ENCODE results near the gene TBC1D2.
A peak's percentile ranks its signal among the peaks of the same experiment; 100 is the strongest.

TBC1D2 gene

DNA sequence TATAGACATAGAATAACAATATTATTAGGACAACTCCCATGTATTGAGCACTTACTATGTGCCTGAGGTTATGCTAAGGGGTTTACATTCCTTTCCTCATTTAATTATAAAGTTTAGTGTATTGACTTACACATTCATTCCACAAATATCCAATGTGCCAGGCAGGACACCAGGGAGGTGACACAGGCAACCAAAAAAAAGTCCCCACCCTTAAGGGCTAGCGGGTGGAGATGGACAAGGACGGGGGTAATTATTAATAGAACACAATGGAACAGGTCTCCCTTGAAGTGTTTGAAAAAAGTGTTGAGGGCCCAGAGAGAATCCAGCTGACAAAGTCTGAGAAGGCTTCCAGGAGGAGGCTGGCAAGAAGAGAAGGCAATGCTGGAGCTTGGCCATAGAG lies 5.7 kb downstream of the TBC1D2 start:
- DNase-seq (ENCODE audit: low read depth), result no peak
- TF ChIP-seq POLR2A (IDR thresholded peaks at IDR 0.05; ENCODE audit: extremely low read depth, insufficient read length), result no peak
- TF ChIP-seq MYC (IDR thresholded peaks at IDR 0.05; ENCODE audit: low read depth, low read length), result no peak
- TF ChIP-seq, protein P1, sequence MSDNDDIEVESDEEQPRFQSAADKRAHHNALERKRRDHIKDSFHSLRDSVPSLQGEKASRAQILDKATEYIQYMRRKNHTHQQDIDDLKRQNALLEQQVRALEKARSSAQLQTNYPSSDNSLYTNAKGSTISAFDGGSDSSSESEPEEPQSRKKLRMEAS (IDR thresholded peaks at IDR 0.05; ENCODE audit: low read depth, low read length), result no peak
- TF ChIP-seq, protein P2, sequence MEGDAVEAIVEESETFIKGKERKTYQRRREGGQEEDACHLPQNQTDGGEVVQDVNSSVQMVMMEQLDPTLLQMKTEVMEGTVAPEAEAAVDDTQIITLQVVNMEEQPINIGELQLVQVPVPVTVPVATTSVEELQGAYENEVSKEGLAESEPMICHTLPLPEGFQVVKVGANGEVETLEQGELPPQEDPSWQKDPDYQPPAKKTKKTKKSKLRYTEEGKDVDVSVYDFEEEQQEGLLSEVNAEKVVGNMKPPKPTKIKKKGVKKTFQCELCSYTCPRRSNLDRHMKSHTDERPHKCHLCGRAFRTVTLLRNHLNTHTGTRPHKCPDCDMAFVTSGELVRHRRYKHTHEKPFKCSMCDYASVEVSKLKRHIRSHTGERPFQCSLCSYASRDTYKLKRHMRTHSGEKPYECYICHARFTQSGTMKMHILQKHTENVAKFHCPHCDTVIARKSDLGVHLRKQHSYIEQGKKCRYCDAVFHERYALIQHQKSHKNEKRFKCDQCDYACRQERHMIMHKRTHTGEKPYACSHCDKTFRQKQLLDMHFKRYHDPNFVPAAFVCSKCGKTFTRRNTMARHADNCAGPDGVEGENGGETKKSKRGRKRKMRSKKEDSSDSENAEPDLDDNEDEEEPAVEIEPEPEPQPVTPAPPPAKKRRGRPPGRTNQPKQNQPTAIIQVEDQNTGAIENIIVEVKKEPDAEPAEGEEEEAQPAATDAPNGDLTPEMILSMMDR (IDR thresholded peaks at IDR 0.05; ENCODE audit: low read depth, low read length), result no peak
- H3K4me3 ChIP-seq (ENCODE audit: low read depth, low read length), result no peak overlapping the region

DNA sequence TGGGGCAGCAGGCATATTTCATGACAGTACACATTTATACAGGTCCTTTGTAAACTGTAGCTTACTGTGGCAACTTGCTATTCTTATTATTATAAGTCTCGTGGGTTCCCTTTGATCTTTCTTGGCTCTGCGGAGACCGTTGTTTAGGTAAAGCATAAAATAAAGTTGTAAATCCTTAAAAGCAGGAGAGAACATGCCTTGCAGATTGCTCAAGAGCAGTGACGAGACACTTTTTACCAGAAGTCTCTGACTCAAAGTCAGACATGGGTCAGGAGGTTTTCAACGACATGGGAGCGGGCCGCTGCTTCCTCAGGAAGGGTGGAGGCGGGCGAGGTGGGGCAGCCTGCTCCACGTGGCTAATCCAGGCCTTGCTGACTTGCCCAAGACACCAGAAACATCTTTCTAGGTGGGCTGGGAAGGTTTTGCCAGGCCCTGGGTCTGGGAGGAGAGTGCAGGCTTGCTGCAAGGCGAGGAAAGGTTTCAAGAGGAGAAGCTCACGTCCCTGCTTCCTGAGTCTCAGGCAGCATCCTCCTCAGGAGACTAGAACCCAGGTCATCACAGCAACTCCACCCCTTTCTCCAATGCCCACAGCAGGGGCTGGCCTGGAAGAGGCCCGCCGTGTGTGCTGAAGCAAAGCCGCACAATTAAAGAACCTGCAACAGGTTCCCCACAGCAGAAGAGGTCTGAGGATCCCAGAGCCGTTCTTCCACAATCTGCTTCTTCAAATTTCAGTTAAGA lies 6.5 kb downstream of the TBC1D2 start:
- TF ChIP-seq, protein P1 (IDR thresholded peaks at IDR 0.05; ENCODE audit: low read depth, low read length), result peak; percentile 91
- peak; percentile 83 for TF ChIP-seq MYC (IDR thresholded peaks at IDR 0.05; ENCODE audit: low read depth, low read length)
- TF ChIP-seq, protein P2 (IDR thresholded peaks at IDR 0.05; ENCODE audit: low read depth, low read length), result no peak
- no peak for TF ChIP-seq POLR2A (IDR thresholded peaks at IDR 0.05; ENCODE audit: extremely low read depth, insufficient read length)
- DNase-seq (ENCODE audit: low read depth), result peak; percentile 94
- peak overlapping the region; percentile 34 for H3K4me3 ChIP-seq (ENCODE audit: low read depth, low read length)

DNA sequence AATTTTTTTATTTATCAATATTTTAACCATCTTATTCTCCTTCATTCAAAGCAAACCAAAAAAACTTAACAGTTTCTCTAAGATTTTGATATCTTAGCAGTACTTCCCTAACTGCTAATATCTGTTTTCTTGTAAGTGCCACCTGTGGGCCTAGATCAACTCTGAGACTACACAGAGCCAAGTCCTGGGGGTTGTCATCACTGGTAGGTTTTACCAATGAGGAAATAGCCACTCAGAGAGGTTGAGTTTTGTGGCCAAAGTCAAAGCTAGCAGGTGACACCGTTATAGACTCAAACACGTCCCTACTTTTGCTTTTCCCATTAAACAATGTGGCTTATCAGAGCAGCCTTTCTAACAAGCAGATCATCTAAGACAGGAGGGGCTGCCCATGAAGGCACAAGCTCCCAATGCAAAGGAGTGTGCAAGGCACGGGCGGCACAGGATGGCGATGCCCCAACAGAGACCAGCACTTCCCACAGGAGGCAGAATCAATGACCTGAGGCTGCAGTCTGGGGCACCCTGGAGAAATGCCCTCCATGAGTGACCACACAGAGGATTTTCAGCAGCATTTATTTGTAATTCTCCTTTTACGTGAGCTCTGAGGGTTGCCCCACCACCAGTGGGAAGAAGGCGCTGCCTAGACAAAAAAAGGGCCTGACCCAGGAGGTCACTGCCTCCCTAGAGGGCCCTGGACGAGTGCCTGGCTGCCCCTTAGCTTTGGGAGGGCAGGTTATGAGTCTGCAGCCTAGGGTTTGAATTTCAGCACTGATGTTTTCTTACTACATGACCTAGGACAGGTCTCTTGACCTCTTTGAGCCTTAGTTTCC lies 7.4 kb downstream of the TBC1D2 start:
- TF ChIP-seq MYC (IDR thresholded peaks at IDR 0.05; ENCODE audit: low read depth, low read length), result no peak
- TF ChIP-seq POLR2A (IDR thresholded peaks at IDR 0.05; ENCODE audit: extremely low read depth, insufficient read length), result no peak
- TF ChIP-seq, protein P1 (IDR thresholded peaks at IDR 0.05; ENCODE audit: low read depth, low read length), result no peak
- TF ChIP-seq, protein P2 (IDR thresholded peaks at IDR 0.05; ENCODE audit: low read depth, low read length), result no peak
- peak overlapping the region; percentile 34 for H3K4me3 ChIP-seq (ENCODE audit: low read depth, low read length)
- peak; percentile 59 for DNase-seq (ENCODE audit: low read depth)

DNA sequence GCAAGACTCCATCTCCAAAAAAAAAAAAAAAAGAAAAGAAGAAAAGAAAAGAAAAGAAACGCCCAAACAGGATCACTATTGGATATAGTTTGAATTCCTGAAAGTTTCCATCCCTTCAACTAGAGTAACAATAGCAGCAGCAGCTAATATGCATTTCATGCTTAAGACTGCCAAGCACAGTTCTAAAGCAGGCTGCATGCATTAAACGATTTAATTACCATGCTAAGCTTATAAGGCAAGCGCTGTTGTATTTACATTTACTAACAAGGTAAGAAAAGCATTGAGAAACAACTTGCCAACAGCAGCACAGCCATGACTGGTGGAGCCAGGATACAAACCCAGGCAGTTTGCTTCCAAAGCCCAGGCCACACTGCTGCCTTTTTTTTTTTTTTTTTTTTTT lies 13.0 kb downstream of the TBC1D2 start:
- TF ChIP-seq POLR2A (IDR thresholded peaks at IDR 0.05; ENCODE audit: extremely low read depth, insufficient read length), result no peak
- no peak for TF ChIP-seq MYC (IDR thresholded peaks at IDR 0.05; ENCODE audit: low read depth, low read length)
- TF ChIP-seq, protein P1 (IDR thresholded peaks at IDR 0.05; ENCODE audit: low read depth, low read length), result no peak
- TF ChIP-seq, protein P2 (IDR thresholded peaks at IDR 0.05; ENCODE audit: low read depth, low read length), result no peak
- no peak for DNase-seq (ENCODE audit: low read depth)
- no peak overlapping the region for H3K4me3 ChIP-seq (ENCODE audit: low read depth, low read length)

GRCh38 chr9:98241357-98242300 lies 13.8 kb downstream of the TBC1D2 start:
- TF ChIP-seq, protein P2 (IDR thresholded peaks at IDR 0.05; ENCODE audit: low read depth, low read length), result peak; percentile 22
- TF ChIP-seq POLR2A (IDR thresholded peaks at IDR 0.05; ENCODE audit: extremely low read depth, insufficient read length), result no peak
- TF ChIP-seq, protein P1 (IDR thresholded peaks at IDR 0.05; ENCODE audit: low read depth, low read length), result no peak
- no peak for TF ChIP-seq MYC (IDR thresholded peaks at IDR 0.05; ENCODE audit: low read depth, low read length)
- no peak for DNase-seq (ENCODE audit: low read depth)
- H3K4me3 ChIP-seq (ENCODE audit: low read depth, low read length), result no peak overlapping the region

Data from NB4 (cell line).